ENCODE data around the gene TTYH1.

The TTYH1 gene

DNA sequence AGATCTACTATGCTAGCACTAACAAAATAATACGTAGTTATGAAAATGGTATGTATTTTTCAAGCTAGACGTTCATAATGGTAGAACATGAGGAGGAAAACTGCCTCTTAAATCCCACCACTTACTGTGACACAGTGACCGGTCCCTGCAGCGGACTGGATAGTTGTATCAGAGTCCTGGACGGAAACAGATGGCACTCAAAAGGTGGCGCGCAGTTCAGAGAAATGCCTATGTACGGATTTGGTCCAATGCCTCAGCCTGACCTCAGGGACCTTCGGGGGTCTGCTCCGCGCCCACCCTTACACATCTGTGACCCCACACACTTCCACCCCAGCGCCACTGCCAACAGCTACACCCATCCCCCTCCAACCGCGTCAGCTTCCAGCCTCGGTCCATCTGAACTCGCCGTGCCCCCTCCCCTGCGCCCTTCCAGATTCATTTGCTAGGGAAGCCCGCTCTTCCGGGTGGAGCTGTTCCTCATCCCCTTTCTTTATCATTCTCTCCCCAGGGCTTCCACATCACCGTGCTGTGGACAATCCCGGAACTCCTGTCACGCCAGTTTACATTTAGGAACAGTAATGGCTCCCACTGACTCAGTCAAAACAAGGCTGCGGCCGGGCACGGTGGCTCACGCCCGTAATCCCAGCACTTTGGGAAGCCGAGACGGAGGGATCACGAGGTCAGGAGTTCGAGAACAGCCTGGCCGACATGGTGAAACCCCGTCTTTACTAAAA lies 32.9 kb downstream of the TTYH1 start:
- no peak for DNase-seq

DNA sequence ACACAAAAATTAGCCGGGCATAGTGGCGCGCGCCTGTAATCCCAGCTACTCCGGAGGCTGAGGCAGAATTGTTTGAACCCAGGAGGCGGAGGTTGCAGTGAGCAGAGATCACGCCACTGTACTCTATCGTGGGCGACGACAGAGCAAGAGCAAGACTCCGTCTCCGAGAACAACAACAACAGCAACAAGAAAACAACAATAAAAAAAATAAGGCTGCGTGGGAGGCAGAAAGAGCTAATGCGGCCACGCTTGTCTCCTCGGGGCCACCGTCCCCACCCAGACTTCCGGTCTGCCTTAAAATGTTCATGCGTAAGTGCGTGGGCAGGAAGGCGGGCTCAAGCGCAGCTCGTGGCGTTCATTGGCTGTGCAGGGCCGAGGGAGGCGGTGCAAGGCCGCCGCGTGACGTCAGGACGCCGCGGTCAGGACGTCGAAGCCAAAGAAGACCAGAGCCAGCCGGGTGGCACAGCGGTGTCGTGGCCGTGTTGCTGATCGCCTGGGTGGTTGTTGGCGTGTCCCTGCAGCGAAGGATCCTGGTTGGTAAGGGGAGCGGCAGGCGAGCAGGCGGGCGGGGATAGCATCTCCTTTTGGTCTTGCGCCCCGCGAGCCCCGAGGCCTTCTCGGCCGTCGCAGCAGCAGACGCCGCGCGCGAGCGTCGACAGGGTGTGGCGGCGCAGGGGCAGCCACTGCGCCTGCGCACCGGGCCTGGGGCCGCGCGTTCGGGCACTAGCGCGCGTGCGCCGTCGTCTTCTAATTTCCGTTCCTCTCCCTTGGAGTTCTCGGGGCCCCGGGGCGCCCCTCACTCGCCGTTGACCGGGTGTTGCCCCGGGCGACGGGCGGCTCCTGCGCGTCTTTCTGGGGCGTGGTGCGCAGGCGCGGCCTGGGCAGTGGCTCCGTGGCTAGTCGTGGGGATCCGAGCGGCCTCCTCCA lies 33.8 kb downstream of the TTYH1 start, which contains the start of gene LENG8:
LENG8 (plus strand) TSS at position 426 of the 927 bp plus-strand sequence. CDS start 2,146 bp downstream, outside the sequence.
- DNase-seq: peak; percentile 93

GRCh38 chr19:54449701-54450069 lies 34.4 kb downstream of the TTYH1 start:
- no peak for DNase-seq

GRCh38 chr19:54451331-54451871 lies 36.1 kb downstream of the TTYH1 start:
- DNase-seq: no peak

DNA sequence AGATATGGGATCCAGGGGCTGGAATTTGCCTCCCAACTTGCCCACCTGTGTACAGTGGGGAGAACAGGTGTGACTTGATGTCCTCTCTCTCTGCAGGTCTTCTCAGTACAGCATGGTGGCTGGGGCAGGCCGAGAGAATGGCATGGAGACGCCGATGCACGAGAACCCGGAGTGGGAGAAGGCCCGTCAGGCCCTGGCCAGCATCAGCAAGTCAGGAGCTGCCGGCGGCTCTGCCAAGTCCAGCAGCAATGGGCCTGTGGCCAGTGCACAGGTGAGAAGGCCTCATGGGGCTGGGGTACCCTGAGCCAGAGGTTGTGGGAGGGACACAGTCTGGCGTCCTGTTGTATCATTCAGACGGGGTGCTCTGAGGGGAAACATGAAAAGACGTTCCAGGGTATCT lies 36.7 kb downstream of the TTYH1 start:
- no peak for DNase-seq

GRCh38 chr19:54452626-54453025 lies 37.4 kb downstream of the TTYH1 start:
- DNase-seq: no peak

- no peak for DNase-seq
These were observed 38.9 kb downstream of the TTYH1 start for GRCh38 chr19:54453921-54454780.

GRCh38 chr19:54454781-54455675 lies 39.8 kb downstream of the TTYH1 start:
- no peak for DNase-seq

GRCh38 chr19:54455786-54456422 lies 40.6 kb downstream of the TTYH1 start:
- DNase-seq: no peak

GRCh38 chr19:54456423-54457373 lies 41.4 kb downstream of the TTYH1 start:
- DNase-seq: no peak

DNA sequence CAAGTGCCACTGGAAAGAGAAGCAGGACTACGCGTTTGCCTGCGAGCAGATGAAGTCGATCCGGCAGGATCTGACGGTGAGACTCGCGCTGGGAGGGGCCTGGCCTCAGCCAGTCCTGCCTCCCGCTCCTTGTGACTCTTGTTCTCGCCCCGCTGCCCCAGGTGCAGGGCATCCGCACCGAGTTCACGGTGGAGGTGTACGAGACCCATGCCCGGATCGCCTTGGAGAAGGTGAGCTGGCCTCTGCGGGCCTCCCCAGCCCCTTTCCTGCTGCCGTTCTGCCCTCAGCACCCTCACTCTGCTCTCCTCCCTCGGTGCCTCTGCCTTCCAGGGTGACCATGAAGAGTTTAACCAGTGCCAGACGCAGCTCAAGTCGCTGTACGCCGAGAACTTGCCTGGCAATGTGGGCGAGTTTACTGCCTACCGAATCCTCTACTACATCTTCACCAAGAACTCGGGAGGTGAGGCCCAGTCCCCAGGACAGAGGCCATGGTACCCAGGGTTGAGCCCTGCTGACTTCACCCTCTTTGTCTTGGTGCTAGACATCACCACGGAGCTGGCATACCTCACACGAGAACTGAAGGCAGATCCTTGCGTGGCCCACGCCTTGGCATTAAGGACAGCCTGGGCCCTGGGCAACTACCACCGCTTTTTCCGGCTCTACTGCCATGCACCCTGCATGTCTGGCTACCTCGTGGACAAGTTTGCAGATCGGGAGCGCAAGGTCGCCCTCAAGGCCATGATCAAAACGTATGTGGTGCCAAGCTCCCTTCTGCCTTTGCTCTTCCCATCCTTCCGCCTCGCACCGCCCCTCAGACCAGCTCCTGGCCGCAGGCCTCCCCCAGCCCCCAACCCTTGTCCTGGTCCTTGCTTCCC lies 42.7 kb downstream of the TTYH1 start:
- no peak for DNase-seq

- no peak for DNase-seq
These were observed 43.5 kb downstream of the TTYH1 start for GRCh38 chr19:54458648-54459281.

- DNase-seq: no peak
These were observed 44.3 kb downstream of the TTYH1 start for GRCh38 chr19:54459282-54460229.

DNA sequence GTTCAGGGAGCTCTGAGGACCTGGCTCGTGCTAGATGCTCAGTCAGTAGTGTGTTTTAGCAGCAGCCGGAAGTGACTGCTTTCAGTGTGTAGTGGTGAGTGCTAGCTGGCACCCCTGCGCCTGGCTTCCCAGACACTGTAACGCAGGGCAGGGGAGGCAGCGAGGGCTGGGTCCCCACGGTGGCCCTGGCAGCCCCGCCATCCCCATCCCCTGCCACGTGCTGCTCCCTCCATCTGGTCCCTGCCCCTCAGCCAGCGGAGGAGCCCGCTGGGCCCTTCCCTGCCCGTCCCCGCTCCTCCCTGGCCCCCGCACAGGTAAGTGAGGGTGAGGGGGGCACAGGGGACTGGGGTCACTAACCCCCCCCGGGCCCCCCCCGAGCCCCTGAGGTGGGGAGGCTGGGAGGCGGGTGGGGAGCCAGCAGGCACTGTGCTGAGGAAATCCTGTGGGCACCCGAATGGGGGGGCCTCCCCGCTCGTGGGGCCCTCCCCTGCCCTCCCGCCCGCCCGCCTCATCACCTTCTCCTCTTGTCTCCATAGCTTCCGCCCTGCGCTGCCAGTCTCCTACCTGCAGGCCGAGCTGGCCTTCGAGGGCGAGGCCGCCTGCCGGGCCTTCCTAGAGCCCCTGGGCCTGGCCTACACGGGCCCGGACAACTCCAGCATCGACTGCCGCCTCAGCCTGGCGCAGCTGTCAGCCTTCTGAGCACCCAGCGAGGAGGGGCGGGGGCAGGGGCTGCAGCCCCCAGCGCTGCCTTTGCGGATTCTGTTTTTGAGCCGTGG lies 45.2 kb downstream of the TTYH1 start:
- no peak for DNase-seq

GRCh38 chr19:54461210-54461609 lies 45.9 kb downstream of the TTYH1 start:
- DNase-seq: no peak

DNA sequence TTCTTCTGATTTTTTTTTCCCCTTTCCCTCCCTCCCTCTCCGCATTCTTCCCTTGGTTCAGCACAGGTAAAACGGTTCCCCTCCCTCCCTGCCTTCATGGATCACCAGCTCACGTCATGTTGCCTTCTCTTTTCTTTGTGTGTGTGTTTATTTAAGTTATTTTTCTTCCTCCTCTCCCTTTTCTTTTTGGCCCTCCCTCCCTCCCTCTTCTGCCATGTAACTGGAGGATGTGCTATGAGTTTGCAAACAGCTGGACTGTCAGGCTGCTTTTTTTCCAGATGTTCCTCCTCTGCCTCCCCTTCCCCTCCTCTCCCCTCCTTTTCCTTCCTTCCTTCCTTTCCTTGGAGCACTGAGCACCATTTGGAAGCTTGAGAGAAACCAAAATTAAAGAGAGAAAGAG lies 46.3 kb downstream of the TTYH1 start:
- DNase-seq: no peak

All from COR-L47 (cell line).